Stimulated activated CD8-positive, alpha-beta memory T cell treated with anti-CD3 and anti-CD28 coated beads, Interleukin-7, amount 100 ng/mL, for 4 hours (primary cell): Measurements from ENCODE around the gene POU2F1.

Source experiments
- DNase-seq, 2 donors: peaks; one replicate each; pipeline ENCODE4 v3.0.0-alpha.2; 2020; ENCODE audit warnings: low read depth in 2 of 2

The POU2F1 gene

GRCh38 chr1:167419245-167419644 lies 198.6 kb downstream of the POU2F1 start:
- no peak for DNase-seq

GRCh38 chr1:167420510-167420909 lies 199.8 kb downstream of the POU2F1 start:
- DNase-seq: no peak

GRCh38 chr1:167423684-167424619 lies 203.3 kb downstream of the POU2F1 start:
- no peak for DNase-seq

- no peak for DNase-seq
Measured at GRCh38 chr1:167425482-167425881, 204.8 kb downstream of the POU2F1 start.

- DNase-seq: no peak
Measured at GRCh38 chr1:167426716-167427115, 206.0 kb downstream of the POU2F1 start.

GRCh38 chr1:167427848-167428247 lies 207.2 kb downstream of the POU2F1 start:
- DNase-seq: no peak

- DNase-seq: no peak
Measured at GRCh38 chr1:167428395-167428794, 207.7 kb downstream of the POU2F1 start.

GRCh38 chr1:167429612-167430011 lies 208.9 kb downstream of the POU2F1 start:
- DNase-seq: no peak

GRCh38 chr1:167430134-167430848 lies 209.6 kb downstream of the POU2F1 start:
- no peak for DNase-seq

GRCh38 chr1:167430849-167431242 lies 210.2 kb downstream of the POU2F1 start:
- DNase-seq: no peak

GRCh38 chr1:167431261-167431908 lies 210.7 kb downstream of the POU2F1 start:
- DNase-seq: no peak

GRCh38 chr1:167431909-167432650 lies 211.4 kb downstream of the POU2F1 start:
- DNase-seq: no peak

- no peak for DNase-seq
Measured at GRCh38 chr1:167432780-167433179, 212.1 kb downstream of the POU2F1 start.

GRCh38 chr1:167433884-167434283 lies 213.2 kb downstream of the POU2F1 start:
- no peak for DNase-seq

- DNase-seq: no peak
Measured at GRCh38 chr1:167434306-167434705, 213.6 kb downstream of the POU2F1 start.

GRCh38 chr1:167435484-167435883 lies 214.8 kb downstream of the POU2F1 start:
- no peak for DNase-seq

GRCh38 chr1:167438171-167439138 lies 217.8 kb downstream of the POU2F1 start:
- DNase-seq: no peak

GRCh38 chr1:167439301-167439988 lies 218.8 kb downstream of the POU2F1 start:
- no peak for DNase-seq

GRCh38 chr1:167440345-167440744 lies 219.7 kb downstream of the POU2F1 start:
- DNase-seq: no peak

- DNase-seq: no peak
Measured at GRCh38 chr1:167440776-167441175, 220.1 kb downstream of the POU2F1 start.
